Heart left ventricle (tissue), 13 donors: ENCODE results near the gene ADAMTSL2.

Experiments
- CTCF ChIP-seq, 12 donors: fragments of 200-600 bp; sonication (generic) in 4 of 12; IDR thresholded peaks; one replicate each; pipeline versions ENCODE4 v1.5.0 to v1.8.0; 2018 to 2022; ENCODE audit warnings: antibody characterized with exemption in 12 of 12, mild to moderate bottlenecking in 5 of 12
- POLR2A ChIP-seq, 2 donors: fragments of 450-650 bp; IDR thresholded peaks; one replicate each; pipeline ENCODE4 v1.6.1; 2017; ENCODE audit warnings: antibody characterized with exemption in 2 of 2, mild to moderate bottlenecking in 2 of 2, moderate library complexity in 2 of 2
- donor health status: ischemic (EF 13 %, LVEDD 7.1; RV severe dilation, severe dysfunction).
- donor health status: DM: no; HTN: yes; CAD: no.
- donor health status: DM: no; HTN: no; CAD: no.
- donor health status: ischemic (EF 25% LVEDD 6.9; RV normal size, moderate dysfunction).
- donor health status: ischemic (EF 25% LVEDD 5.7; RV mildly dilated, moderate dysfunction).
- donor health status: ischemic (EF 35%, LVEDD 5.7; RV mildly dilated, moderate dysfunction).
- donor health status: nonischemic (EF 11% LVEDD 7.7; RV severe dilation, severe dysfunction).
- donor health status: DM: yes; HTN: yes; CAD: no.
- donor health status: PGD.
- donor health status: ischemic (EF 29% LVEDD 5.4; RV normal size, mild dysfunction).
- donor health status: nonischemic (EF 23%, LVEDD 6.1; RV moderate dilation, normal function).

GRCh38 chr9:133523106-133523505 lies 11.4 kb upstream of the ADAMTSL2 start:
- TF ChIP-seq CTCF (IDR thresholded peaks at IDR 0.05): no peak
- no peak for TF ChIP-seq POLR2A (IDR thresholded peaks at IDR 0.05)
